GM12891 (cell line): Measurements from ENCODE around the gene RIOX2.

Experiments used
- PAX5 ChIP-seq: IDR thresholded peaks from 2 replicates; pipeline ENCODE4 v1.6.1; 2011; ENCODE audit warnings: low read length, moderate library complexity, mild to moderate bottlenecking; ENCODE audit not compliant: insufficient read depth, severe bottlenecking
- POLR2A ChIP-seq: IDR thresholded peaks from 2 replicates; pipeline ENCODE4 v1.6.1; 2011; ENCODE audit warnings: low read depth, low read length, control low read depth
- POLR2AphosphoS5 ChIP-seq: IDR thresholded peaks from 2 replicates; pipeline ENCODE4 v1.6.1; 2011; ENCODE audit warnings: low read depth, low read length, control low read depth
- POU2F2 ChIP-seq: IDR thresholded peaks from 2 replicates; pipeline ENCODE4 v1.6.1; 2011; ENCODE audit warnings: low read depth, mild to moderate bottlenecking, control low read depth, low read length, moderate library complexity
- SPI1 ChIP-seq: IDR thresholded peaks from 2 replicates; pipeline ENCODE4 v1.6.1; 2011; ENCODE audit warnings: low read depth, low read length, control low read depth
- TAF1 ChIP-seq: IDR thresholded peaks from 2 replicates; pipeline ENCODE4 v1.6.1; 2011; ENCODE audit warnings: low read depth, low read length, control low read depth

GRCh38 chr3:97994328-97994945, 22.2 kb upstream of the RIOX2 start:
- TF ChIP-seq POLR2A (no peak), POLR2AphosphoS5 (no peak), SPI1 (no peak), TAF1 (no peak), PAX5 (no peak), POU2F2 (no peak)
